GM19025 (cell line): ENCODE data around the gene THPO.

Experiments
- ATAC-seq: cut with Tn5 transposase; IDR thresholded peaks from one replicate; pipeline ENCODE4 v1.9.1; 2021; ENCODE audit warnings: mild to moderate bottlenecking, low read depth, moderate library complexity; ENCODE audit not compliant: unreplicated experiment

THPO gene

DNA sequence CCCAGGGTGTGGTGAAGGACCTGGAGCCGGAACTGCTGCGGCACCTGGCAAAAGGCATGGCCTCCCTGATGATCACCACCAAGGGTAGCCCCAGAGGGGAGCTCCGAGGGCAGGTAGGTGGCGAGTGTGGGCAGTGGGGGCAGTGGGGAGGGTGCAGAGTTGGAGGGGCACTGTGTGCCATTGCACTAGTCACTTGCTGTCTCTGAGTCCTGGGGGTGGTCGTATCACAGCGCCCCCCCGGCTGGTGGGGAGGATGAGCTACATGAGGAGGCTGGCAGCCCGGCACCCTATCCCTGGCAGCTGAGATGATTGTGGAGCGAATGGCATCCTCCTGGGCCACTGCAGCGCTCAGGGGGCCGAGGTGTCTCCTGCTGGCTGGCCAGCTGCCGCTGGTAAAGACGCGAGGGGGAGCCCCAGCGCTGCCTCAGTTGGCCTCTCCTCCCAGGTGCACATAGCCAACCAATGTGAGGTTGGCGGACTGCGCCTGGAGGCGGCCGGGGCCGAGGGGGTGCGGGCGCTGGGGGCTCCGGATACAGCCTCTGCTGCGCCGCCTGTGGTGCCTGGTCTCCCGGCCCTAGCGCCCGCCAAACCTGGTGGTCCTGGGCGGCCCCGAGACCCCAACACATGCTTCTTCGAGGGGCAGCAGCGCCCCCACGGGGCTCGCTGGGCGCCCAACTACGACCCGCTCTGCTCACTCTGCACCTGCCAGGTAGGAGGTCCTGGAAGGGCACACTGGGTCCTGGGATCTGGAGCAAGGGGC is 8.2 kb upstream of the THPO start:
- no peak for ATAC-seq

GRCh38 chr3:184384856-184385422 is 6.9 kb upstream of the THPO start:
- ATAC-seq: no peak

DNA sequence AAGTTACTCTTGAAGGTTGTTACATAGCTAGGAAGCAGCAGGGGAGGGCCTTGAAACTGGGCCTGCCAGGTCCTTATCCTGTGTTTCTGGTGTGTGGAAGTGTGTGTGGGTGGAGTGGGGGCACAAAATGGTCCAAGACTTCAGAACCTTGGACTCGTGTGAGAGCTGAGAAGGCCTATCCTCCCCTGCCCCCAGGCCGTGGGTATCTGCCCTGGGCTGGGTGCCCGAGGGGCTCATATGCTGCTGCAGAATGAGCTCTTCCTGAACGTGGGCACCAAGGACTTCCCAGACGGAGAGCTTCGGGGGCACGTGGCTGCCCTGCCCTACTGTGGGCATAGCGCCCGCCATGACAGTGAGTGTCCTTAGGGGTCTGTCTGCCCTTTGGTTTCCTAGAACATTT is 6.3 kb upstream of the THPO start:
- ATAC-seq: no peak

GRCh38 chr3:184383033-184383740 is 5.2 kb upstream of the THPO start:
- ATAC-seq: no peak

GRCh38 chr3:184382326-184383032 is 4.5 kb upstream of the THPO start:
- ATAC-seq: no peak

GRCh38 chr3:184381261-184382224 is 3.5 kb upstream of the THPO start:
- ATAC-seq: no peak

GRCh38 chr3:184380627-184381260 is 2.7 kb upstream of the THPO start:
- ATAC-seq: no peak

DNA sequence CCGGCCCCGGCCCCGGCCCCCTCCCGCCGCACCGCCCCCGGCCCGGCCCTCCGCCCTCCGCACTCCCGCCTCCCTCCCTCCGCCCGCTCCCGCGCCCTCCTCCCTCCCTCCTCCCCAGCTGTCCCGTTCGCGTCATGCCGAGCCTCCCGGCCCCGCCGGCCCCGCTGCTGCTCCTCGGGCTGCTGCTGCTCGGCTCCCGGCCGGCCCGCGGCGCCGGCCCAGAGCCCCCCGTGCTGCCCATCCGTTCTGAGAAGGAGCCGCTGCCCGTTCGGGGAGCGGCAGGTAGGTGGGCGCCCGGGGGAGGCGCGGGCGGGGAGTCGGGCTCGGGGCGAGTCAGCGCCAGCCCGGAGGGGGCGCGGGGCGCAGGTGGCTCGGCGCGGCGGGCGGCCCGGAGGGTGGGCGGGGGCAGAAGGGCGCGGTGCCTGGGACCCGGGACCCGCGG is 2.2 kb upstream of the THPO start:
- no peak for ATAC-seq

GRCh38 chr3:184379358-184380184 is 1.6 kb upstream of the THPO start, which contains the start of gene CHRD:
Gene CHRD, plus strand, starts transcription at chr3:184380054. Its CDS starts 265 bp downstream, at chr3:184380319.
- no peak for ATAC-seq

GRCh38 chr3:184378651-184379357 is 797 bp upstream of the THPO start:
- no peak for ATAC-seq

DNA sequence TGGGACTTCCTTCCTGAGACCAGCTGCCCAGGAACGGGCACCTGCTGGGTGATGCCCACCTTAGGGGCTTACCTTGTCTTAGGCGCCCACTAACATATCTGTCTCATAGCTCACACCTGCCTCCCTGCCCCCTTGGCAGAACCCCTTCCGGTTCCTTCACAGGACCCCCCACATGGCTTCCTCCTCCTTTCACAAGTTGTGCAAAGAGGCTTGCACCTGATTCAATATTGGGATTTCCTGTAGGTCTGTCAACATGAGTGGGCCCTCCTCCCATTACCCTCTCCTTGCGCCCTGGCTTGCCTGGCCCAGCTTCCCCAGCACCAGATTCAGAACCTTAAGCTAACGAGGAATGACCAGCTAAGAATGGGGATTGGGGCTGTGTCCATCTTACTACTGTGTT is 633 bp downstream of the THPO start:
- no peak for ATAC-seq

- ATAC-seq: no peak
Measured at GRCh38 chr3:184375747-184376461, 2.1 kb downstream of the THPO start.

DNA sequence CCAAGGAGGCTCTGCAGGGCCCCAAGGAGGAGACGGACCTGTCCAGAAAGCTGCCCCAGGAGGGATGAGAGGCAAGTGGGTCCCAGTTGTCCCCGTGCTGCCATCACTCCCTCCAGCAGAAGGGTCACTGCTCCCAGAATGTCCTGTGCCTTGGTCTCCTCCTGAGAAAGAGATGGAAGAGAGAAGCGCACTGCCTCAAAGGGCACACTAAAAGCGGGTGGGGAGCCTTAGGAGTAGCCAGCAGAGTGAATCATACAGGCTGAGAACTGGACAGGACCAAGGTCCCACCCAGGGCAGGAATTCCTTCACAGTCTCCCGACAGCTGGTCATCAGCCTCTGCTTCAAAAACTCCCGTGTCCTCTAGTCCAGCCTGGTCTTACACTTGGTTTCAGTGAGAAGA is 4.6 kb downstream of the THPO start:
- no peak for ATAC-seq

DNA sequence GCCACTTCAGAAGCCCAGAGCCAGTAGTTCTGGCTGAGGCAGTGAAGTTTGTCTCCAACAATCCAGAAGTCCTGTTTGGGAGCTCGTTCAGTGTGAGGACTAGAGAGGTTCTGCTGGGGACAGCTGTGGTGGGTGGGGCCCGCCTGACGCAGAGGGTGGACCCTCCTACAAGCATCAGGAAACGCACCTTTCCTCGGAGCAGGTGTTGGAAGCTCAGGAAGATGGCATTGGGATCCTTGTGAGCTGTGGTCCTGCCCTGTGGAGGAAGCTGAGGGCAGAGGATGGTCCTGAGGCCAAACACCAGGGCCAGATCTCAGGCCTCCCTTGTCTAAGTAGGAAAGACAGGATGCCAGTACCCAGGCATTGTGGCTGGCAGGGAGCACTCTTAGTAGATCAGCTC is 5.1 kb downstream of the THPO start:
- no peak for ATAC-seq

DNA sequence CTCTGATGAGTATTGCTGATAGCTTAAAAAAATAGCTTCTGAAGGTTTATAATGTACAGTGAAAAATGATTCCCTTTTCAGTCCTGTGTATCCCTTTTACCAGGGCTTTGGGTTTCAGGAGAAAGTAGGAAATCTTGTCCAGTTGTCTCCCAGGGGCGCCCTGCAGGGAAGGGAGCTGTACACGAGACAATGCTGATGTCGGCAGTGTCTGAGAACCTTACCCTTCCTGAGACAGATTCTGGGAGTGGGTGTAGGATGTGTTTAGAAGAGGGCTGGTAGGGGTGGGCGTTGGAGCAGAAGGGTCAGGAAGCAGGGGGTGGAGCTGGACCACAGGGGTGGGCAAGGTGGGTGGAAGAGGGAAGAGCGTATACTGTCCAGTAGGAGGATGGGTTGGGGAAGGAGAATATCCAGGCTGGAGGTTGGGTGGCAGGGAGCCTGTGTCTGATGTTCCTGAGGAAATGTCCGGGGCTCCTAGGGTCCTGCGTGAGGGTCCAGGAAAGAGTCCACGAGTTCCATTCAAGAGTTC is 5.6 kb downstream of the THPO start:
- ATAC-seq: no peak

GRCh38 chr3:184371570-184372018 is 6.4 kb downstream of the THPO start:
- ATAC-seq: no peak

GRCh38 chr3:184368586-184369183 is 9.3 kb downstream of the THPO start:
- no peak for ATAC-seq
